Measurements from ENCODE around the gene PLEKHJ1. TPM values are rescaled to one million over a fixed set of nuclear protein-coding genes. Genes with fewer than 3 reads are reported as not detected.

Gene PLEKHJ1
- total and polyA plus RNA-seq, 2 experiments from 2014 or later = 255 to 342 TPM

DNA sequence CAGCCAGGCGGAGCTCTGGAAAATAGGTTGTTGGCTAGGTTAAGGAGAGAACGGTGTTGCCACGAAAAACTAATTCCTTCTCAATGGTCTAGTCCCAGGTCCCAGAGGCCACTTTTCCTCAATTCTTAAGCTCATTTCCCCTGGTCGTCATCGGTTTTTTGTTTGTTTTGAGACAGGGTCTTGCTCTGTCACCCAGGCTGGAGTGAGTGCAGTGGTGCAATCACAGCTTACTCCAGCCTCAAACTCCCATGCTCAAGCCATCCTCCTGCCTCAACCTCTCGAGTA lies 1.7 kb upstream of the PLEKHJ1 start:
- H3K36me3 ChIP-seq = no peaks in the 10 kb centered on the region
- H3K27me3 ChIP-seq = no peaks in the 10 kb centered on the region
- no peak for DNase-seq (ENCODE audit: low read depth in 1 of 2, low spot score in 1 of 2)
- peaks cover 29% of the 10 kb centered on the region for H3K4me1 ChIP-seq (ENCODE audit: low read depth)
- H3K27ac ChIP-seq = peak overlapping the region; percentile 92
- no peaks in the 10 kb centered on the region for H3K9me3 ChIP-seq (ENCODE audit: low read depth)
- TF ChIP-seq, protein P1, sequence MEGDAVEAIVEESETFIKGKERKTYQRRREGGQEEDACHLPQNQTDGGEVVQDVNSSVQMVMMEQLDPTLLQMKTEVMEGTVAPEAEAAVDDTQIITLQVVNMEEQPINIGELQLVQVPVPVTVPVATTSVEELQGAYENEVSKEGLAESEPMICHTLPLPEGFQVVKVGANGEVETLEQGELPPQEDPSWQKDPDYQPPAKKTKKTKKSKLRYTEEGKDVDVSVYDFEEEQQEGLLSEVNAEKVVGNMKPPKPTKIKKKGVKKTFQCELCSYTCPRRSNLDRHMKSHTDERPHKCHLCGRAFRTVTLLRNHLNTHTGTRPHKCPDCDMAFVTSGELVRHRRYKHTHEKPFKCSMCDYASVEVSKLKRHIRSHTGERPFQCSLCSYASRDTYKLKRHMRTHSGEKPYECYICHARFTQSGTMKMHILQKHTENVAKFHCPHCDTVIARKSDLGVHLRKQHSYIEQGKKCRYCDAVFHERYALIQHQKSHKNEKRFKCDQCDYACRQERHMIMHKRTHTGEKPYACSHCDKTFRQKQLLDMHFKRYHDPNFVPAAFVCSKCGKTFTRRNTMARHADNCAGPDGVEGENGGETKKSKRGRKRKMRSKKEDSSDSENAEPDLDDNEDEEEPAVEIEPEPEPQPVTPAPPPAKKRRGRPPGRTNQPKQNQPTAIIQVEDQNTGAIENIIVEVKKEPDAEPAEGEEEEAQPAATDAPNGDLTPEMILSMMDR (IDR thresholded peaks at IDR 0.05; ENCODE audit: low read depth, low read length) = no peak
- H3K4me3 ChIP-seq = peak overlapping the region; percentile 88

DNA sequence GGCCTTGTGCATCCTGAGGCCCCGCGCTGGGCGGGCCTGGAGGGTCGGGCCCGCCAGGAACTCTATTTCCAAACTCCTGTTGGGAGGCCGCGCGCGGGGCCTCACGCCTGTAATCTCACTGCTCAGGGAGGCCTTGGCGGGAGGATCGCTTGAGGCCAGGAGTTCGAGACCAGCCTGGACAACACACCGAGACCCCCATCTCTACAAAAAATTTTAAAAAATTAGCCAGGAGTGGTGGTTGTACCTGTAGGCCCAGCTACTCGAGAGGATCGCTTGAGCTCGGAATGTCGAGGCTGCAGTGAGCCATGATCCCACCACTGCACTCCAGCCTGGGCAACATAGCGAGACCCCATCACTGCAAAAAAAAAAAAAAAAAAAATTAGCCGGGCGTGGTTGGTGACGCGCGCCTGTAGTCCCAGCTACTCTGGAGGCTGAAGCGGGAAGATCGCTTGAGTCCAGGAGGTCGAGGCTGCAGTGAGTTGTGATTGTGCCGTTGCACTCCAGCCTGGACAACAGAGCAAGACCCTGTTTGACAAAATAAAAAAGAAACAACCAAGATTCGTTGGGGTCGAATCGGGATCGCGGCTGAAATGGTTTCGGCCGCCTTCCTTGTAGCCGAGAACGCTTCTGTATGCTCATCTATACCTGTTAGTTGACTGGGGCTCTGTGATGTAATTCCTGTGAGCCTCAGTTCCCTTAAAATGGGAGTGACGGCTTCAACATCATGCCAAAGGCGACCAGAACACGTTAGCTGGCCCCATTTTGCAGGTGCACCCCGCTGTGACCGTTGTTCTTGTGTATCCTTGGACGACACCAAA lies 1.1 kb upstream of the PLEKHJ1 start:
- Histone ChIP-seq H3K36me3 (no peaks in the 10 kb centered on the region), H3K4me1 (ENCODE audit: low read depth) (peaks cover 29% of the 10 kb centered on the region), H3K27me3 (no peaks in the 10 kb centered on the region), H3K9me3 (ENCODE audit: low read depth) (no peaks in the 10 kb centered on the region), H3K4me3 (peak overlapping the region; percentile 88), H3K27ac (peak overlapping the region; percentile 92)
- TF ChIP-seq, protein P1 (IDR thresholded peaks at IDR 0.05; ENCODE audit: low read depth, low read length) = no peak
- no peak for DNase-seq (ENCODE audit: low read depth in 1 of 2, low spot score in 1 of 2)

- no peak for DNase-seq (ENCODE audit: low read depth in 1 of 2, low spot score in 1 of 2)
- Histone ChIP-seq H3K27ac (peak overlapping the region; percentile 92), H3K36me3 (peaks cover 3% of the 10 kb centered on the region), H3K4me3 (peak overlapping the region; percentile 88), H3K9me3 (ENCODE audit: low read depth) (no peaks in the 10 kb centered on the region), H3K27me3 (no peaks in the 10 kb centered on the region), H3K4me1 (ENCODE audit: low read depth) (peaks cover 29% of the 10 kb centered on the region)
- TF ChIP-seq, protein P1 (IDR thresholded peaks at IDR 0.05; ENCODE audit: low read depth, low read length) = no peak
Observed at GRCh38 chr19:2236064-2236313, 140 bp downstream of the PLEKHJ1 start.

- Histone ChIP-seq H3K36me3 (peaks cover 3% of the 10 kb centered on the region), H3K27me3 (no peaks in the 10 kb centered on the region), H3K27ac (peak overlapping the region; percentile 92), H3K9me3 (ENCODE audit: low read depth) (no peaks in the 10 kb centered on the region), H3K4me3 (peak overlapping the region; percentile 88), H3K4me1 (ENCODE audit: low read depth) (peaks cover 29% of the 10 kb centered on the region)
- DNase-seq (ENCODE audit: low read depth in 1 of 2, low spot score in 1 of 2) = peak in 1 of 2 donors; percentile 58
- TF ChIP-seq, protein P1 (IDR thresholded peaks at IDR 0.05; ENCODE audit: low read depth, low read length) = no peak
Observed at GRCh38 chr19:2235381-2236063, 607 bp downstream of the PLEKHJ1 start.

- DNase-seq (ENCODE audit: low read depth in 1 of 2, low spot score in 1 of 2) = no peak
- H3K27me3 ChIP-seq = no peaks in the 10 kb centered on the region
- peak overlapping the region; percentile 88 for H3K4me3 ChIP-seq
- TF ChIP-seq, protein P1 (IDR thresholded peaks at IDR 0.05; ENCODE audit: low read depth, low read length) = no peak
- peaks cover 7% of the 10 kb centered on the region for H3K36me3 ChIP-seq
- no peaks in the 10 kb centered on the region for H3K9me3 ChIP-seq (ENCODE audit: low read depth)
- peaks cover 25% of the 10 kb centered on the region for H3K4me1 ChIP-seq (ENCODE audit: low read depth)
- H3K27ac ChIP-seq = peak overlapping the region; percentile 92
Observed at GRCh38 chr19:2234996-2235380, 1.1 kb downstream of the PLEKHJ1 start.
